PFSK-1 (cell line): ENCODE measurements around the gene INSIG1.

ENCODE experiments used
- POLR2AphosphoS5 ChIP-seq: IDR thresholded peaks from 2 replicates; pipeline ENCODE4 v1.6.1; 2012; ENCODE audit warnings: low read depth, mild to moderate bottlenecking, control low read depth, low read length, moderate library complexity
- REST ChIP-seq, 2 experiments: IDR thresholded peaks; 2 replicates each; pipeline versions ENCODE4 v1.6.1 to v1.8.0; 2011 to 2012; ENCODE audit warnings: low read depth in 2 of 2, low read length in 2 of 2, control low read depth in 1 of 2, inconsistent platforms in 1 of 2, mild to moderate bottlenecking in 1 of 2, moderate library complexity in 1 of 2; ENCODE audit not compliant: insufficient read depth in 1 of 2
- SIN3A ChIP-seq: IDR thresholded peaks from 2 replicates; pipeline ENCODE4 v1.6.1; 2012; ENCODE audit warnings: mild to moderate bottlenecking, low read length, moderate library complexity, borderline replicate concordance; ENCODE audit not compliant: insufficient read depth
- TAF1 ChIP-seq: IDR thresholded peaks from 2 replicates; pipeline ENCODE4 v1.6.1; 2012; ENCODE audit warnings: low read length, control low read depth, borderline replicate concordance; ENCODE audit not compliant: insufficient read depth

DNA sequence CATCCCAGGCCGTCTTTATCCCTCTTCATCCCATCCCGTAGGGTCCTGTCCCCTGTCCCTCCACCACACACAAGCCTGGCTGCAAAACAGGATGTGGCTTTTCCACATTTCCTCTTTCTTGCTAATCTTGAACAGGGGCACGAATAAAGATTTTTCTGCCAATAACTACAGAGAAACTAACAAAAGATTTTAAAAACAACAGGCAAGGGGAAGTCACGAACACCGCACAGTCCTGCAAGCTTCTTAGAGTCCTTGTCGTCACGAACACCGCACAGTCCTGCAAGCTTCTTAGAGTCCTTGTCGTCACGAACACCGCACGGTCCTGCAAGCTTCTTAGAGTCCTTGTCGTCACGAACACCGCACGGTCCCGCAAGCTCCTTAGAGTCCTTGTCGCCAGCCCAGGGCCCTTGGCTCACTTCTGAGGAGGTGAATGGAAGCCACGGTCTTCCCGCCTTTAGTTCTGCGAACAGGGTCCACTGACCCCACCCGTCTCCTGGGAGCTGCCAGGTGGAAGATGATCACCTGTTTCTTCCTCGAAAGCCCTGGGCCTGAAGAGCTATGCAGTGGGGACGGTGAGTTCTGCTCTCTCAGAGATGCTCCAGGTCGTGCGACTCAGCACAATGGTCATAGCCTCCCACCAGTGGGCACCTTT, 10.3 kb upstream of the INSIG1 start:
- TF ChIP-seq REST (IDR thresholded peaks at IDR 0.05; ENCODE audit: insufficient read depth in 1 of 2, low read depth in 2 of 2, low read length in 2 of 2) = no peak
- TF ChIP-seq TAF1 = no peak
- no peak for TF ChIP-seq POLR2AphosphoS5
- TF ChIP-seq SIN3A = no peak
